Measurements from ENCODE around the gene ATF4. TPM values are rescaled to one million over a fixed set of nuclear protein-coding genes. Genes with fewer than 3 reads are reported as not detected.

ATF4 gene
- total RNA-seq, 1 experiment from 2014 or later, result 608 TPM

- DNase-seq (ENCODE audit: low read depth, low spot score) (no peak), ATAC-seq (no peak)
- H3K79me2 ChIP-seq (ENCODE audit: insufficient read depth, low read length), result peaks cover 73% of the 10 kb centered on the region
- no peak overlapping the region for H3K4me3 ChIP-seq (replicated peaks in 1 of 2; ENCODE audit: low read depth in 1 of 2, low read length in 2 of 2)
- CTCF ChIA-PET, result no interaction called here
- intact Hi-C loops (cut with micrococcal nuclease), result no loop called here
- no peaks in the 10 kb centered on the region for H3K27me3 ChIP-seq (ENCODE audit: insufficient read depth, low read length)
- H3K4me1 ChIP-seq (ENCODE audit: control insufficient read depth in 1 of 2, insufficient read depth in 2 of 2, low read length in 2 of 2), result no peaks in the 10 kb centered on the region
- H4K20me1 ChIP-seq (ENCODE audit: insufficient read depth), result peaks cover 9% of the 10 kb centered on the region; the same call in 1 of the 2 replicates
- H3K9me2 ChIP-seq (ENCODE audit: insufficient read depth), result no peaks in the 10 kb centered on the region
- RAD21 ChIA-PET (ENCODE audit: low non-redundant PET in 1 of 2, low total read pairs in 2 of 2, uncharacterized antibody in 2 of 2, unreplicated experiment in 2 of 2), result no interaction called here
- no peaks in the 10 kb centered on the region for H3K9me3 ChIP-seq (ENCODE audit: control insufficient read depth in 1 of 2, insufficient read depth in 1 of 2, low read depth in 1 of 2, low read length in 2 of 2)
- BruUV-seq (replicated peaks), result no TSS peak
- no peak overlapping the region for H2AFZ ChIP-seq (ENCODE audit: low read depth, low read length, poor library complexity, severe bottlenecking)
- POLR2A ChIA-PET, result no interaction called here
- no peak overlapping the region for H3K27ac ChIP-seq (ENCODE audit: low read depth, low read length)
- H3K4me2 ChIP-seq (ENCODE audit: low read length), result no peak overlapping the region
- H3K9ac ChIP-seq (ENCODE audit: low read length), result no peak overlapping the region
- H3K36me3 ChIP-seq (ENCODE audit: control insufficient read depth in 1 of 2, insufficient read depth in 2 of 2, low read length in 2 of 2), result peaks cover 55 to 80% of the 10 kb centered on the region in 2 experiments
- TF ChIP-seq POLR2A (IDR thresholded peaks at IDR 0.05; ENCODE audit: borderline replicate concordance, extremely low read depth, insufficient read depth, insufficient read length), result no peak
- no peak for TF ChIP-seq EGR1 (IDR thresholded peaks at IDR 0.05; ENCODE audit: low read depth)
- TF ChIP-seq SRF (IDR thresholded peaks at IDR 0.05; ENCODE audit: low read depth), result no peak
- TF ChIP-seq, protein P1, sequence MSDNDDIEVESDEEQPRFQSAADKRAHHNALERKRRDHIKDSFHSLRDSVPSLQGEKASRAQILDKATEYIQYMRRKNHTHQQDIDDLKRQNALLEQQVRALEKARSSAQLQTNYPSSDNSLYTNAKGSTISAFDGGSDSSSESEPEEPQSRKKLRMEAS (IDR thresholded peaks at IDR 0.05), result no peak
- no peak for TF ChIP-seq FOSL1 (IDR thresholded peaks at IDR 0.05; ENCODE audit: low read depth)
- TF ChIP-seq ATF3 (IDR thresholded peaks at IDR 0.05), result no peak
- no peak for TF ChIP-seq EZH2phosphoT487 (IDR thresholded peaks at IDR 0.05; ENCODE audit: borderline replicate concordance)
- TF ChIP-seq ELF1 (IDR thresholded peaks at IDR 0.05; ENCODE audit: borderline replicate concordance, low read depth), result no peak
- no peak for TF ChIP-seq SP1 (IDR thresholded peaks at IDR 0.05; ENCODE audit: low read depth)
- TF ChIP-seq, protein P2, sequence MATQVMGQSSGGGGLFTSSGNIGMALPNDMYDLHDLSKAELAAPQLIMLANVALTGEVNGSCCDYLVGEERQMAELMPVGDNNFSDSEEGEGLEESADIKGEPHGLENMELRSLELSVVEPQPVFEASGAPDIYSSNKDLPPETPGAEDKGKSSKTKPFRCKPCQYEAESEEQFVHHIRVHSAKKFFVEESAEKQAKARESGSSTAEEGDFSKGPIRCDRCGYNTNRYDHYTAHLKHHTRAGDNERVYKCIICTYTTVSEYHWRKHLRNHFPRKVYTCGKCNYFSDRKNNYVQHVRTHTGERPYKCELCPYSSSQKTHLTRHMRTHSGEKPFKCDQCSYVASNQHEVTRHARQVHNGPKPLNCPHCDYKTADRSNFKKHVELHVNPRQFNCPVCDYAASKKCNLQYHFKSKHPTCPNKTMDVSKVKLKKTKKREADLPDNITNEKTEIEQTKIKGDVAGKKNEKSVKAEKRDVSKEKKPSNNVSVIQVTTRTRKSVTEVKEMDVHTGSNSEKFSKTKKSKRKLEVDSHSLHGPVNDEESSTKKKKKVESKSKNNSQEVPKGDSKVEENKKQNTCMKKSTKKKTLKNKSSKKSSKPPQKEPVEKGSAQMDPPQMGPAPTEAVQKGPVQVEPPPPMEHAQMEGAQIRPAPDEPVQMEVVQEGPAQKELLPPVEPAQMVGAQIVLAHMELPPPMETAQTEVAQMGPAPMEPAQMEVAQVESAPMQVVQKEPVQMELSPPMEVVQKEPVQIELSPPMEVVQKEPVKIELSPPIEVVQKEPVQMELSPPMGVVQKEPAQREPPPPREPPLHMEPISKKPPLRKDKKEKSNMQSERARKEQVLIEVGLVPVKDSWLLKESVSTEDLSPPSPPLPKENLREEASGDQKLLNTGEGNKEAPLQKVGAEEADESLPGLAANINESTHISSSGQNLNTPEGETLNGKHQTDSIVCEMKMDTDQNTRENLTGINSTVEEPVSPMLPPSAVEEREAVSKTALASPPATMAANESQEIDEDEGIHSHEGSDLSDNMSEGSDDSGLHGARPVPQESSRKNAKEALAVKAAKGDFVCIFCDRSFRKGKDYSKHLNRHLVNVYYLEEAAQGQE (IDR thresholded peaks at IDR 0.05; ENCODE audit: low read depth), result no peak
- TF ChIP-seq, protein P3, sequence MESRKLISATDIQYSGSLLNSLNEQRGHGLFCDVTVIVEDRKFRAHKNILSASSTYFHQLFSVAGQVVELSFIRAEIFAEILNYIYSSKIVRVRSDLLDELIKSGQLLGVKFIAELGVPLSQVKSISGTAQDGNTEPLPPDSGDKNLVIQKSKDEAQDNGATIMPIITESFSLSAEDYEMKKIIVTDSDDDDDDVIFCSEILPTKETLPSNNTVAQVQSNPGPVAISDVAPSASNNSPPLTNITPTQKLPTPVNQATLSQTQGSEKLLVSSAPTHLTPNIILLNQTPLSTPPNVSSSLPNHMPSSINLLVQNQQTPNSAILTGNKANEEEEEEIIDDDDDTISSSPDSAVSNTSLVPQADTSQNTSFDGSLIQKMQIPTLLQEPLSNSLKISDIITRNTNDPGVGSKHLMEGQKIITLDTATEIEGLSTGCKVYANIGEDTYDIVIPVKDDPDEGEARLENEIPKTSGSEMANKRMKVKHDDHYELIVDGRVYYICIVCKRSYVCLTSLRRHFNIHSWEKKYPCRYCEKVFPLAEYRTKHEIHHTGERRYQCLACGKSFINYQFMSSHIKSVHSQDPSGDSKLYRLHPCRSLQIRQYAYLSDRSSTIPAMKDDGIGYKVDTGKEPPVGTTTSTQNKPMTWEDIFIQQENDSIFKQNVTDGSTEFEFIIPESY (IDR thresholded peaks at IDR 0.05; ENCODE audit: extremely low read depth, insufficient replicate concordance, low read length), result no peak
- no peak for TF ChIP-seq ZNF274 (IDR thresholded peaks at IDR 0.05; ENCODE audit: low read depth, low read length)
- TF ChIP-seq CBX3 (IDR thresholded peaks at IDR 0.05; ENCODE audit: low read depth), result no peak
- TF ChIP-seq SIN3A (IDR thresholded peaks at IDR 0.05; ENCODE audit: low read depth), result no peak
- no peak for TF ChIP-seq TCF7L2 (IDR thresholded peaks at IDR 0.05; ENCODE audit: borderline replicate concordance, extremely low read depth, insufficient read depth, insufficient read length)
- no peak for TF ChIP-seq YY1 (IDR thresholded peaks at IDR 0.05; ENCODE audit: extremely low read depth, insufficient replicate concordance, low read depth, low read length)
- TF ChIP-seq POLR2AphosphoS5 (IDR thresholded peaks at IDR 0.05; ENCODE audit: low read depth, low read length), result no peak
- TF ChIP-seq CTCF (IDR thresholded peaks at IDR 0.05 in 2 of 3, conservative IDR thresholded peaks at IDR 0.05 in 1 of 3; ENCODE audit: borderline replicate concordance in 1 of 3, insufficient read depth in 1 of 3, low read depth in 2 of 3, low read length in 2 of 3), result no peak
- TF ChIP-seq JUND (IDR thresholded peaks at IDR 0.05), result no peak
- no peak for TF ChIP-seq RAD21 (IDR thresholded peaks at IDR 0.05; ENCODE audit: low read depth)
Measured at GRCh38 chr22:39512026-39512425, 8.3 kb upstream of the ATF4 start.
